GM12878 (cell line): ENCODE data around the gene USP5. TPM values are rescaled to one million over a fixed set of nuclear protein-coding genes. Genes with fewer than 3 reads are reported as not detected.

Source experiments
- ATAC-seq: fragments of 200-7000 bp; cut with Tn5 transposase; 3 replicates; pipeline ENCODE4 v1.9.1; 2020; ENCODE audit warnings: mild to moderate bottlenecking, moderate library complexity
- BruUV-seq: library from RNA; stranded (reverse); fragments of 400-500 nt; replicated peaks from 2 replicates; lab custom pipeline; 2021; lab: Mats Ljungman, UMichigan
- CTCF ChIA-PET: fragments of 300-600 bp; sonication (Branson Sonifier 250); formaldehyde crosslinking; extraction: SDS; loops from one replicate; lab custom pipeline; 2021; ENCODE audit warnings: inconsistent platforms; lab: Yijun Ruan, JAX
- POLR2A ChIA-PET: fragments of 350-600 bp; formaldehyde crosslinking; extraction: SDS; loops from one replicate; lab custom pipeline; 2021; ENCODE audit warnings: inconsistent platforms; lab: Charles Lee
- RAD21 ChIA-PET: fragments of 300-600 bp; sonication (Branson Sonifier 250); formaldehyde crosslinking; loops from one replicate; lab custom pipeline; 2023; ENCODE audit warnings: antibody characterized with exemption; ENCODE audit not compliant: unreplicated experiment; lab: Charles Lee
- SMC1A ChIA-PET: fragments of 300-600 bp; sonication (Branson Sonifier 250); formaldehyde crosslinking; loops from one replicate; lab custom pipeline; 2023; ENCODE audit not compliant: unreplicated experiment, uncharacterized antibody; lab: Charles Lee
- DNase-seq: peaks from one replicate; pipeline ENCODE4 v3.0.0-alpha.2; 2011; ENCODE audit warnings: low read depth, low spot score
- FAIRE-seq: peaks from 3 replicates; lab custom pipeline; 2011; peaks lifted over from hg19 to GRCh38; lab: Jason Lieb, UNC
- H2AFZ ChIP-seq: 2 replicates; pipeline ENCODE4 v1.6.0; 2011; ENCODE audit warnings: low read depth, low read length, control low read depth; ENCODE audit not compliant: control insufficient read depth
- H3K27ac ChIP-seq: 2 replicates; pipeline ENCODE4 v1.5.1; 2011; ENCODE audit warnings: control low read depth; ENCODE audit not compliant: control insufficient read depth, insufficient read depth
- H3K27me3 ChIP-seq, 2 experiments: replicated peaks in 1 of 2; 2 replicates each; pipeline versions ENCODE4 v1.6.0 to v1.6.1; 2011; ENCODE audit warnings: low read length in 1 of 2; ENCODE audit not compliant: control insufficient read depth in 2 of 2, insufficient read depth in 2 of 2
- H3K36me3 ChIP-seq, 2 experiments: 2 replicates each; pipeline ENCODE4 v1.5.1; 2011; ENCODE audit warnings: low read length in 1 of 2; ENCODE audit not compliant: control insufficient read depth in 2 of 2, insufficient read depth in 2 of 2
- H3K4me1 ChIP-seq: 2 replicates; pipeline ENCODE4 v1.6.1; 2011; ENCODE audit warnings: mild to moderate bottlenecking, low read length, moderate library complexity, mixed read lengths; ENCODE audit not compliant: control insufficient read depth, insufficient read depth
- H3K4me2 ChIP-seq: 2 replicates; pipeline ENCODE4 v1.6.0; 2011; ENCODE audit warnings: control low read depth; ENCODE audit not compliant: control insufficient read depth, insufficient read depth
- H3K4me3 ChIP-seq: fragments of 200-600 bp; sonication (generic); 2 replicates; pipeline ENCODE4 v1.5.1; 2016
- H3K79me2 ChIP-seq: 2 replicates; pipeline ENCODE4 v1.6.0; 2011; ENCODE audit warnings: low read length; ENCODE audit not compliant: control insufficient read depth, insufficient read depth
- H3K9ac ChIP-seq: 2 replicates; pipeline ENCODE4 v1.8.0; 2011; ENCODE audit warnings: low read length, control low read depth, mixed read lengths; ENCODE audit not compliant: control insufficient read depth, insufficient read depth
- H3K9me3 ChIP-seq: replicated peaks from 3 replicates; pipeline ENCODE4 v1.5.1; 2011; ENCODE audit warnings: mild to moderate bottlenecking, low read length; ENCODE audit not compliant: control insufficient read depth, insufficient read depth
- H4K20me1 ChIP-seq: 2 replicates; pipeline ENCODE4 v1.6.0; 2011; ENCODE audit not compliant: control insufficient read depth, insufficient read depth
- HDAC6 ChIP-seq: fragments of 200-600 bp; sonication (generic); IDR thresholded peaks from one replicate; pipeline ENCODE4 v1.8.0; 2017; ENCODE audit warnings: antibody characterized with exemption; ENCODE audit not compliant: unreplicated experiment
- IRF5 ChIP-seq: fragments of 450-650 bp; IDR thresholded peaks from 2 replicates; pipeline ENCODE4 v1.6.1; 2017; ENCODE audit warnings: borderline replicate concordance
- ZBTB4 ChIP-seq: fragments of 450-650 bp; formaldehyde crosslinking; IDR thresholded peaks from 2 replicates; pipeline ENCODE4 v1.4.0; 2022; ENCODE audit warnings: mild to moderate bottlenecking, moderate library complexity
- ZNF384 ChIP-seq: IDR thresholded peaks from 2 replicates; pipeline ENCODE4 v1.6.1; 2012; ENCODE audit warnings: low read depth, mild to moderate bottlenecking, low read length, improper control_type of control experiment, borderline replicate concordance
- WGBS: methylation state at CpG from one replicate; pipeline ENCODE4 v1.1.6; 2016; ENCODE audit warnings: low lambda C conversion rate; ENCODE audit not compliant: insufficient replicate concordance, insufficient coverage; ENCODE audit errors: missing lambda C conversion rate; 5-methylcytosine and 5-hydroxymethylcytosine counted together
- in situ Hi-C: fragments of 300-500 bp; cut with MboI; formaldehyde crosslinking; loops from 9 replicates; pipeline ENCODE4 v1.14.3; 2018; ENCODE audit warnings: mixed read lengths
- intact Hi-C: fragments of 100-400 bp; cut with micrococcal nuclease; formaldehyde crosslinking; loops from one replicate; pipeline ENCODE4 v1.14.2; 2022; ENCODE audit not compliant: unreplicated experiment
- polyA plus RNA-seq, 11 experiments: library from polyadenylated mRNA; depleted of rRNA in 4 of 11; unstranded in 6 of 11; stranded (reverse) in 5 of 11; fragments of >200 nt; fragmentation: Nextera tagmentation in 4 of 11; fragmentation: Illumina TruSeq in 1 of 11; extraction: Ambion mirVana in 4 of 11; extraction: Trizol in 1 of 11; gene quantifications; 1 replicate in 1 of 11; 2 replicates in 10 of 11; pipeline versions ENCODE4 v1.2.1 to v1.2.3, GENCODE V29; 2011 to 2016; ENCODE audit warnings: inconsistent platforms in 2 of 11, missing spikeins in 2 of 11, low read depth in 1 of 11
- total RNA-seq, 4 experiments: library from RNA; depleted of rRNA in 3 of 4; stranded (reverse); fragments of >200 nt in 3 of 4; fragmentation: Illumina TruSeq in 1 of 4; extraction: Trizol in 1 of 4; gene quantifications; 2 replicates each; pipeline versions ENCODE4 v1.2.1 to v1.2.3, GENCODE V29; 2013 to 2021

The USP5 gene
- total and polyA plus RNA-seq, 10 of the 15 experiments (the other 5 are each of a cell fraction or from before 2014, with no cell fraction given): 2.5 to 124 (median 74.6) TPM

- Histone ChIP-seq H3K9me3 (no peaks in the 10 kb centered on the region), H2AFZ (no peak overlapping the region), H3K27me3 (no peaks in the 10 kb centered on the region; a peak in 2 of 4 replicates), H4K20me1 (no peaks in the 10 kb centered on the region), H3K36me3 (no peaks in the 10 kb centered on the region), H3K4me3 (no peak overlapping the region), H3K79me2 (no peaks in the 10 kb centered on the region), H3K4me1 (0 out of 2 replicates have a peak, but pooled peaks cover 4% of the 10 kb centered on the region), H3K27ac (no peak overlapping the region), H3K9ac (no peak overlapping the region), H3K4me2 (no peak overlapping the region)
- in situ Hi-C loops: no loop called here
- ChIA-PET SMC1A (no interaction called here), RAD21 (interaction anchor here (1.6 kb wide), 1 partner anchor 56 kb away, joined by 5 read pairs; the partner anchor contains the start of gene MLF2), POLR2A (interaction anchor here (0.6 kb wide), 1 partner anchor 363 kb away, joined by 3 read pairs; no protein-coding TSS in a partner anchor), CTCF (interaction anchor here (1.1 kb wide), 1 partner anchor 24 kb away, joined by 3 read pairs; no protein-coding TSS in a partner anchor)
- BruUV-seq: no TSS peak
- TF ChIP-seq ZNF384 (no peak), HDAC6 (no peak), IRF5 (no peak), ZBTB4 (CRISPR knock-in tag) (no peak)
- intact Hi-C loops: no loop called here
- WGBS: 56% methylated on average over 10 of the region's 10 CpGs
- DNase-seq (no peak), FAIRE-seq (no peak), ATAC-seq (no peak)
Measured at GRCh38 chr12:6809056-6809455, 42.9 kb upstream of the USP5 start.
